Endometrial microvascular endothelial cells (primary cell): ENCODE measurements around the gene PLCD1. TPM values are rescaled to one million over a fixed set of nuclear protein-coding genes. Genes with fewer than 3 reads are reported as not detected.

Experiments used
- in situ Hi-C: cut with HindIII; loops from 2 replicates; pipeline ENCODE4 v1.10.0; 2017; ENCODE audit warnings: low sequenced_read_pairs, low pct_unique_long_range_greater_than_20kb; ENCODE audit errors: inconsistent ontology term
- total RNA-seq: library from RNA; depleted of rRNA; stranded (reverse); fragments of >200 nt; gene quantifications from one replicate; pipeline ENCODE4 v1.2.3, GENCODE V29; 2015; ENCODE audit errors: inconsistent ontology term

Gene PLCD1
- total RNA-seq, 1 donor from 2014 or later = 10.1 TPM

DNA sequence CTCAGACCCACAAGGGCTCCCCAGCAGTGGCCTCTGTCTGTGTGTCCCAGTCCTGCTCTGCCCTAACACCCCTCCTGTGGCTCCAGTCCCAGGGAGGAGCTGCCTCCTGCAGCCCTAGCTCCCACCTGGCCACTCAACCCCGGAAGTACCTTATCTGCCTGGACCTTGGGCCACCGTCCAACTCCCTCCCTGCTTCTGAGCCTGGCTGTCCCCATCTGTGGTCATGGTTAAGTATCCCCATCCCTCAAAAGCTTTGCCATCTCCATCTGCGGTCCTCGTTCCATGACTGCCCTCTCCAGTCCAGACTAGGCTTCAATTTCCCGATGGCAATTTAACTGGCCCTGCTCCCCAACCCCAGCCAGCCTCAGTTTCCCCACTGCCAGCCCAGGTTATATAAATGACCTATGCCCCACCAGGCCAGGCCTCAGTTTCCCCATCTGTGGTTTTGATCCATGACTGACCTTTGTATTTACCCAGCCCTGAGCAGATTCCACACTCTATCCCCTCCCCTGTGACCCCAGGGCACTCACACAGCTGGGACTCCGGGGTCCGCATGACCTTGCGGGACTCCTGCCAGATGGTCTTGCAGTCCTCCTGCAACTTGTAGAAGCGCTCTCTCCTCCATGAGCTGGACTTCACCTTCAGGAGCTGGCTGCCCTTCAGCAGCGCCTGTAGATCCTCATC is 9.6 kb downstream of the PLCD1 start:
- in situ Hi-C loops = no loop called here

DNA sequence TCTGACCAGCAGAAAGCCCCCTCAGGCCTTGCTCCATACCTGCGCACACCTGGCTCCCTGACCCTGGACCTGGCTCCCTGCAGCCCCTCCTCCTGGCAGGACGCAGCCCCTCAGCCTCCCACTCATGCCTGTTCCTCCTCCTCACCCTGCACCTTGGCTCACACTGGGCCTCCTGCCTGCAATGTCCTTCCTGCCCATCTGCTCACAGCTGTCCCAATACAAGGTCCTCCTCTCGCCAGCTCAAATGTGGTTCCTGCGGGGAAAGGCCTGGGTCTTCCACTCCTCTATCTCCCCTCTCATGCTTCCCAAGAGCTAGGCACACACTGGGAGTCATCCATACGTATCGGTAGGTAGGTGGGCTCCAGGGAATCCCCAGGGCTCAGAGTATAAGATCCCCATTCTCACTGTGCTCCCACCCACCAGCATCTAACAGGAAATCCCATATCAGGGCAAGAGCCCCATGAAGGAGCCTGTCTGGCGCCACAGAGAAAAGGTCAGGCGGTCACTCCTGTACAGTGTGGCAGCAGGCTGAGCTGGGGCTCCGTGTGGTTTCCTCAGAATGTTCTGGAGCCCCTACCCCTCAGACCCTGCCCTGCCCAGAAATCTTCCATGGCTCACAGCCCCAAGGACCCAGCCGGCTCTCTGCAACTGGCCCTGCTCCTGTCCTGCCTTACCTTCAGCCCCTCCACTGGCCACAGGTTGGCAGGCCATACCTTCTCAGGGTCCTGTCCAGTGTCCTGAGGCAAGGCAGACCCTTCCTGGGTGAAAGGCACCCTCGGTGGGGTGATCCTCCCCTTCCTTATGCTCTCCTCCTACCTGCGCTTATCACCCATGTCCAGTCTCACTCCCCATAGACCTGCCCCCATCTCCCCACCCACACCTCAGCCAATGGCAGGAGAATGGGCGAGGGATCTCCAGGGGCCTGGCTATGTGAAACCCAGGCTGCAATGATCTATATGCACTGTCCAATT is 10.9 kb downstream of the PLCD1 start:
- in situ Hi-C loops = no loop called here

DNA sequence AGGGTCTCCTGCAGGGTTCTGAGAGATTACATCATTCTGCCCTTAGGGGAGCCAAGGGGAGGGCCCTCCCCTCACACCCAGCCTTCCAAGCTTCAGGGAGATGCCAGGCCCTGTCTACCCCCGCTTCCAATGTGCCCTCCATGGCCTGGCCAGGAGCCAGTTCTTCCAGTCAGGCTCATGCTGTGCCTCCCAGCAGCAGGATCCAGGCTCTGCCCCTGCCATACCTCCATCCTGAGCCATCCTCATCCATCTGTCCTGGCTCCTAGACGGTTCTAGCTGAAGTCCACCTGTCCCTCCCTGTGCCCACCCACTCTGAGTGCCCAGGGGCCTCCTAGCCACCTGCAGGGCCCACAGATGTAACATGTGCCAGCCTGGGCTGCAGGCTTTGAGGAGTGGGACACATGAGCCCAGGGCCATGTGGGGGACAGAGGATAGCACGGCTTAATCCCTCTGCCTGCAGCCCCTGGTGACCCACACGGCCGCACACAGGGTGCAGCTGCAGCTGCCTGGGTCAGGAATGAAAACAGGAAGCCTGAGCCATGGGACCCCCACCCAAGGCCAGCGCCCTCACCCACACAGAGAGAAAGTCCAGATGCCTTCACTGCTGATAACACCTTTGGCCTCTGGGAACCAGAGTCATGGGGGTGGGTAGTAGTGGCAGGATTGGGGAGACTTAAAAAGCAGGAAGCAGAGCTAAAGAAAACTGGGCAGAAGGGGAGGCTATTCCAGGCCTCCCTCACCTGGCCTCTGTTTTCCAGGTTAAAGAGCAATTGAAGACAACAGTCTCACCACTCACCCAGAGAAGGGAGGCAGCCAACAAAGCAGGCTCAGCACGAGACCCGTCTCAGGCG is 11.8 kb downstream of the PLCD1 start:
- in situ Hi-C loops = no loop called here

- in situ Hi-C loops = no loop called here
Observed at GRCh38 chr3:38016847-38017444, 12.5 kb downstream of the PLCD1 start.

- in situ Hi-C loops = no loop called here
Observed at GRCh38 chr3:38016410-38016809, 13.0 kb downstream of the PLCD1 start.

GRCh38 chr3:38015984-38016383 is 13.5 kb downstream of the PLCD1 start:
- in situ Hi-C loops = no loop called here

GRCh38 chr3:38015485-38015884 is 14.0 kb downstream of the PLCD1 start:
- in situ Hi-C loops = no loop called here

DNA sequence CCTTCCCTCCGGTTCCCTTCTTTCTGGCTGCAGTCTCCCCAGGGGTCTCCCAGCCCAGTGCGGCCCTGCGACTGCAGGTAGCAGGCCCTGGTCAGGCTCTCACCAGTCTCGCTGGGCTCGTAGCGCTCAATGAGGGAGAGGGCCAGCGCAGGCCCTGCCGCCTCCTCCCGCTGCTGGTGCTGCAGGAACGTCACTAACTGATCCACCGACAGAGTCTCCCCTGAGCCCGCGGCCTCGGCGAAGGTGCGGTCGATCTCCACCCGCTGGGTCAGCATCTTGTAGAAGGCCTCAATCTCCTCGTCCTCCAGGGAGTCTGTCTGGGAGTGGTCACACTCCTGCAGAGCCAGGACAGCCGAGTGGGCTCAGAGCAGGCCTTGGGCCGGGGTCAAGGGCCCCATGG is 18.3 kb downstream of the PLCD1 start:
- in situ Hi-C loops = no loop called here

DNA sequence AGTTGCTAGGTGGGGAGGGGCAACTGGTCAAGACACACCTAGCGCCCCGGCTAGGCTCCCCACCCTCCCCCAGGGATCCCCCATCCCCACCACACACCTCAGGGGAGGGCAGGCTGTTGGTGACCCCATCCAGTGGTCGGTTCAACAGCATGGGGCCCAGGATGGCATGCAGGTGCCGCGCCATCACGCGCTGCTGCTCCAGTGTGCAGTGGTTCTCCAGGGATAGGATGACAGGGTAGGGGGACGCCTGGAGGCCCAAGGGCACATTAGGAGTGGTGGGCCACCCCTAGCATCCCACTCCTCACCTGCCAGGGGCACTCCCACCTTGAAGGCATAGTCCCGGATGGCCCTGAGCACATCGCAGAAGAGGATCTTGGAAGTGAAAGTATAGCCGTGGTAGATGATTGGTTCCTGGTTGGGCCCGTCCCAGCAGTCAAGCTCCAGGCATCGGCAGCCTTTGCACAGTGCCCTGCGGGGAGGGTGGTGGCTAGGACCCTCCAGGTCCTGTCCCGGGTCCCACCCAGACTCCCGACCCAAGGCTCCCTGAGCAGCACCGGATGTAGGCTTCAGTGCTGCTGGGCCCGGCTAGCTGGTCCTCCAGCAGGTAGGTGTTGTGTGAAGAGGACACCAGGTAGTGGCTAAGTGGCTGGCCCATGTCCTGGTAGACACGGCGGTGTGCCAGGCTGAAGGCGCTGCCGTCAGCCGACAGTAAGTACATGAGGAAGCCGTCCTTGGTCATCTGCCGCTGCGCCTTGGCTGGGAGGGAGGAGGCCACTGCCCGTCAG is 19.4 kb downstream of the PLCD1 start:
- in situ Hi-C loops = no loop called here

- in situ Hi-C loops = no loop called here
Observed at GRCh38 chr3:38008971-38009580, 20.4 kb downstream of the PLCD1 start.

DNA sequence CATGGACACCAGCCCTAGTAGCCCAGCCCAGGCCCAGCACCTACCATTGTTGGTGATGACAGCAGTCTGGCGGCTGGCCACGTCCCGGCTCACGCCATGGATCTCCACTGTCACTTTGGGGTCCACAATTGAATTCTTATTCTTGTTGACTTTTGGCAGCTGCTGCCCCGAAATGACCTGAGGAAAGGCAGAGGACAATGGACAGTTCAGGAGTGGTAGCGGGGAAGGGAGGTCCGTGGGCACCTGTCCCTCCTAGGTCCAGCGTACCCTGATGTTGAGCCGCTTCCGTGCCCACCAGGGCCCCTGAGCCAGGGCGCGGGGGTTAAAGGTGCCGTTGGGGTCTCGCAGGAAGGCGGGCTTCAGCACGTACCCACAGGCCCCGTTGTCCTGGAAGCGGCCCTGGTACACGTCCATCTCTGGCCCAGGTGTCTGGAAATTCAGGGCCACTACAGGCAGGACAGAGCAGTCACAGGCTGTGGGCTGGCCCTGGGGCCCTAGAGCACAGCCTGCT is 21.2 kb downstream of the PLCD1 start:
- in situ Hi-C loops = no loop called here

DNA sequence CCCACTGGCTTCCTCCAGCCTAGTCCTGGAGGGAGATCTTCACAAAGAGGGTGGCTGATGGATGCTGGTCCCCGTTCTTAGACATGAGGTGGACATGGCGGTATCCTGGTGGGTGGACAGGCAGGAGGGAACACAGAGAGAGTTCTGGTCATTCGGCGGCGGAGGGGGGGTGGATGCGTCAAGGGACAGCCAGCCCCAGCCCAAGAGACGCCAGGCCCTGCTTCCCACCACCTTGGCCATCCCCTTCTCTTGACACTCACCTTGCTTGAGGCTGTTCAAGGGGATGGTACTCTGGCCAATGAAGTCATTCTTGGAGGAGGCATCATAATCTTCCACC is 21.7 kb downstream of the PLCD1 start:
- in situ Hi-C loops = no loop called here

GRCh38 chr3:38006445-38006995 is 22.9 kb downstream of the PLCD1 start:
- in situ Hi-C loops = no loop called here

GRCh38 chr3:38006031-38006430 is 23.4 kb downstream of the PLCD1 start:
- in situ Hi-C loops = no loop called here

GRCh38 chr3:38005076-38006020 is 24.1 kb downstream of the PLCD1 start:
- in situ Hi-C loops = no loop called here

- in situ Hi-C loops = no loop called here
Observed at GRCh38 chr3:38004415-38005075, 24.9 kb downstream of the PLCD1 start.
